GM18909 (cell line): ENCODE data around the gene PLEKHS1.
"Not testable (repeated sequence)": the region's sequence is repeated elsewhere in the genome, so short reads cannot be mapped to it uniquely, and the experiment has no call there.

ENCODE experiments used
- ATAC-seq: cut with Tn5 transposase; IDR thresholded peaks from one replicate; pipeline ENCODE4 v1.9.1; 2021; ENCODE audit warnings: mild to moderate bottlenecking; ENCODE audit not compliant: unreplicated experiment, poor library complexity

The PLEKHS1 gene

DNA sequence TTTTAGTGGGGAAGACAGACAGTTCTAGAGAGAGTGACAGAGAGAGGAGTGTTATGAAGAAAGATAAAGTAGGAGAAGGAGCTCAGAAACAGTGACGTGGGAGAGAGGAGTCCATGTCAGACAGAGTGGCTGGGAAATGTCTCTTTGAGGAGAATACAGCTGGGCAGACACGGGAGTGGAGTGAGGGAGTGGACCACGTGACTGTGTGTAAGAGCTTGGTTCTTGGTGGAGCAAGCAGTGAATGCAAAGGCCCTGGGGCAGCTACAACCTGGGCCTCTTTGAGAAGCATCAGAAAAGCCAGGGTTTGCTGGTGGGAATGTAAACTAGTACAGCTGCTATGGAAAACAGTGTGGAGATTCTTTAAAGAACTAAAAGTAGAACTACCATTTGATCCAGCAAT, 11.9 kb upstream of the PLEKHS1 start:
- ATAC-seq = no peak

DNA sequence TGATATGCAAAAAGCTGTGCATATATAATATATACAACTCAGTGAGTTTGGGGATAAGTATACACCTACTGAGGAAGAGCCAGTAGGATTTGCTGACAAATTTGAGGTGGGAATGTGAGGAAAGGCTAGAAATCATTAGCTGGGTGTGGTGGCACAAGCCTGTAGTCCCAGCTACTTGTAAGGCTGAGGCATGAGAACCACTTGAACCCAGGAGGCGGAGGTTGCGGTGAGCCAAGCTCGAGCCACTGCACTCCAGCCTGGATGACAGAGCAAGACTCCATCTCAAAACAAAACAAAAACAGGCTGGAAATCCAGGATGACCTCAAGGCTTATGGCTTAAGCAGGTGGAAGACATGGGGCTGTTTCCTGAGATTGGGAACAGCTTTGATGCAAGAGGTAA, 10.6 kb upstream of the PLEKHS1 start:
- ATAC-seq = no peak

DNA sequence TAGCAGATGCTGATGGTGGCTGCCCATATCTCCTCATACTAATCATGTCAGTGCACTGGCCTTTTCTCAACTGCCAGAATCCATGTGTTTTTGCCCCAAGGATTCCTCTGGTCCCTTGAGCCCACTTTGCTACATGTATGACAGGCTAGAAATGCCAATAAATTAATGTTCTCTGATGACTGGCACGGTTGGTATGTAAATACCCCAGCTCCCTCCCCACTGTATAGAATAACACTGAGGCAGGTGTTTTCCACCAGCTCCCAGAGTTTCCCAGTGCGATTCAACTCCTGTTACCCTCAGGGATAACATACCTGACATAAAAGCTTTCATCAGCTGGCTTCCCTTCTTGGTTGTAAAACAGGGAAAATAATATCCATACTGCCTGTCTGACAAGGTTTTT, 9.0 kb upstream of the PLEKHS1 start:
- no peak for ATAC-seq

DNA sequence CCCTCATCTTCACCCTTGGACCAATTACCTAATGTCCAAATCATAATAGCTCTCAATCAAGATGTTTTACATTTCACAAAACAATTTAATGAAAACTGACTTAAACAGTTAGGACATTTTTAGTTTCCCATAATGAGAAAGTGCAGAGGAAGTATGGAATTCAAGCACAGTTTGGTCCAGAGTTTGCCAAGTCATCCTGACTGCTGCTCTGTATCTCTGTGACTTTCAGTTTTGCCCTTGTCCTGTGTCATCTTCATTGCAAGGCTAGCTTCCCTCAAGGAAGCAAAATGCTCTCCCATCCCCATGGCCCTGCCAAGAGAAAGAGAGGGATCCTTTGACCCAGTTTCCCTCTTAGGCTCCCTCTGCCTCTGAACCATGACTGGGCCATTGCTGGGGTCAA, 7.9 kb upstream of the PLEKHS1 start:
- ATAC-seq = no peak

DNA sequence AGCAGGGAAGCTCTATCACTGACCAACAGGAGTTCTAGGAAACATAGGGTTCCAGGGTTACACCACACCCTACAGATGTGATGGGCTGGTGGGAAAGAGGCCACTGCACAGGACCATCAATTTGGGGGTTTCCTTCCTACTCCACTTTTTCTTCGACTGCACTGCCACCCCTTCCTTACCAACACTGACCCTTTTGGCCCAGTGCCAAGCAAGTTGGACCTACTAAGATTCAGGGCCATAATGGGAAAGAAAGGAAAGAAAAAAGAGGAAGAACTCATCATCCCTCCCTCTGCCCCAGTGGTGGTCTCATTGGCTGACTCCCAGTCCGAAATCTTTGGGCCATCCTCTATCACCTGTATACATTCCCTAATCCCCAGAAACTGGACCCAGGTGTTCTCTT, 6.1 kb upstream of the PLEKHS1 start:
- no peak for ATAC-seq

GRCh38 chr10:113746217-113746957, 5.1 kb upstream of the PLEKHS1 start:
- ATAC-seq = no peak

DNA sequence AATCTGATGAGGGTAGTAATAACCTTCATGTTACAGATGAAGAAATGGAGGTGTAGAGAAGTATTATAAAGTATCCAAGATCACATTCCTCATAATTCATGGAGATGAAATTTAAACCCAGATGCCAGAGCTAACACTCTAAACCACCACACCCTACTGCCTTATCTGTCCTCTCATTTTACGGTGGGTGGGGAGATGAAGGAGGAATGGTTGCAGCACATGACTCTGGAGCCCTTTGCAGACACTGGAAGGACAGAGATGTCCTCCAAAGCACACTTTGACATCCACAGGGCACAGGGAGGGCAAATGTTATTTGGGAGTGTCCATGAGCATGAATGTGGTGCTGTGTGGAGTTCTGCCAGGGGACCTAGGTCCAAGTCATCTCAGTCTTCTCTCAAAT, 1.1 kb downstream of the PLEKHS1 start:
- ATAC-seq = no peak

DNA sequence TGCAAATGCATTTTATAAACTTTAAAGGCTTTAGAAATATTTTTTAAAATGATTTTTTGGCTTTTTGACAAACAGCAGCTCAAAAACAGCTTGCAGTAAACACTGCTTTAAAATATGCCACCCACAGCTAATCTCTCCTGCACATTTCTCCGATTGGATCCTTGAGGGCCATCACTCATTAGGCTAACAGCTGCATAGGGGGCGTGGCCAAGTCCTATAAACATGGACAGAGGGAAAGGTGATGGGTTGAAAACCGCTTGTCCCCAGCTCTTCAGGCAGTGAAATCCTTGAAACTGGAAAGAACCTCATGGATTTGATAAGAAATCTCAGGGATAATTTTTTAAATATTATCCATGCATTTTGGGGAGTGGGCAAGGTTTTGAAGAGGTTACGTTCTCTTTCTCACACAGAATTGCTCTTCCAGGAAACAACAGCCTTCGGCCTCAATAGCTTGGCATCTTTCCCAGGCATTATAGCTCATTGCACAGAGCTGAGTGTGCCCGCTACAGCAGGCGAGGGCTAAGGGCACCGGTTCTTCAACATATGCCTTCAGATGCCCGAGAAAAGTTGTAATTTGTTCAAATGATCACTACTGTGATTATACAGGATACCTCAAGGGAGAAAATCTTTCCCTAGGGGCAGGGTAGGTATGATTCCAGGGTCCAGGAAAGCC, 1.7 kb downstream of the PLEKHS1 start:
- ATAC-seq = no peak

GRCh38 chr10:113754125-113754524, 2.6 kb downstream of the PLEKHS1 start:
- no peak for ATAC-seq

DNA sequence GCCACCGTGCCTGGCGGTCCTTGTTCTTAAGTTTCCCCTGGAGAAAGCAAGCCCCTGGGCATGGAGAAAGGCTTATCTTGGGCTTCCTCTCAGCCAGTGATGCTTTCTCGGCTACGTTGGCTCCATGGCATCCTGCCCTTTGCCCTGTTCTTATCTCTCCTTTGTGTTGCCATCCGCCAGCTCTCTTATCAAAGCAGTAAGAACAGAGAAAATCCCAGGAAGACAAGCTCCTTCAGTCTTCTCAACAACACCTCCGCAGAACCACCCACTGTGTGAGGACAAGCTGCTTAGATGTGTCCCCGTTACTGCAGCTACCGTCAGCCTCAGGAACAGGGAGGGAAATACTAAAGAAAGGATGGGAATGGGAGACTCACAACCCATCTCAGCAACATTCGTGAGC, 3.3 kb downstream of the PLEKHS1 start:
- ATAC-seq = no peak

- no peak for ATAC-seq
Measured at GRCh38 chr10:113756940-113757543, 5.6 kb downstream of the PLEKHS1 start.

DNA sequence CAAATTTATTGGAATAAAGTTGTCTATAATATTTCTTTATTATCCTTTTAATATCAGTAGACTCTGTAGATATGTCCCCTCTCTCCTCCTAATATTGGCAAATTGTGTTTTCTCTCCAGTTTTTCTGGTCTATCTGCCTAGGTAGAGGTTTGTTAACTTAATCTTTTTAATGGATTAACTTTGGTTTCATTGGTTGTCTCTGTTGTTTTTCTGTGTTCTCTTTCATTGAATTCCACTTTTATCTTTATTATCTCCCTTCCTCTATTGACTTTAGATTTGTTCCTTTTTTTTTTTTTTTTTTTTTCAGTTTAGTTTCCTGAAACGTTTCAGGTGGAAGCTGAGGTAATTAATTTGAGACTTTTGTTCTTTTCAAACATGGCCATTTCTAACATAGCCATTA, 10.6 kb downstream of the PLEKHS1 start:
- ATAC-seq = no peak

DNA sequence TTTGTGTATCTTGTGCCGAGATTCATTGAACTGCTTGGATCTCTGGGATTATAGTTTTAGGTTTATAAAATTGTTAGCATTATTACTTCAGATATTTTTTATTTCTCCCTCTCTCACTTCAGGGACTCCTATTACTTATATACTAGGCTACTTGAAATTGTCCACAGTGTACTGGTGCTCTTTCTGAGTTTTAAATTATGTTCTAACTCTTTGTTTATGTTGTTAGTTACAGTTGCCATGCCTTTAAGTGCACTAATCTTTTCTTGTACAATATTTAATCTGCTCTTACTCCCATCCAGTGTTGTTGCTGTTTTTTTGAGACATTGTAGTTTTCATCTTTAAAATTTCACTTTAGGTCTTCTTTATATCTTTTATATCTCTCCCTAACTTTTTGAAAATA, 13.1 kb downstream of the PLEKHS1 start:
- no peak for ATAC-seq

- no peak for ATAC-seq
Measured at GRCh38 chr10:113765910-113766309, 14.4 kb downstream of the PLEKHS1 start.

- ATAC-seq = no peak
Measured at GRCh38 chr10:113767222-113767621, 15.7 kb downstream of the PLEKHS1 start.

GRCh38 chr10:113770346-113770745, 18.9 kb downstream of the PLEKHS1 start:
- no peak for ATAC-seq

DNA sequence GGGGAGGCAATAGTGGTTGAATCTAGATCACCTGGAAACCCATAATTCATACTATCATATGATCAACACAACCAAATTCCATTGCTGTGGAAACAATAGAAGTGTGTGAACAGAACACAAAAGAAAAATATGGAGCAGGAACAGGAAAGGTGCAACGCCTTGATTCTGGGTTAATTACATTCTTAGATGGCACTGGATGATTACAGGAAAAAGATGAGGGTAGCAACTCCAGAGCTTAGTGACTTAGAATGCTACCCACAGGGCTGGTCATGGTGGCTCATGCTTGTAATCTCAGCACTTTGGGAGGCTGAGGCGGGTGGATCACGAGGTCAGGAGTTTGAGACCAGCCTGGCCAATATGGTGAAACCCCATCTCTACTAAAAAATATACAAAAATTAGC, 19.6 kb downstream of the PLEKHS1 start:
- not testable (repeated sequence) for ATAC-seq

GRCh38 chr10:113775686-113776294, 24.3 kb downstream of the PLEKHS1 start:
- no peak for ATAC-seq

- ATAC-seq = no peak
Measured at GRCh38 chr10:113776553-113776952, 25.1 kb downstream of the PLEKHS1 start.

- ATAC-seq = no peak
Measured at GRCh38 chr10:113780681-113781250, 29.3 kb downstream of the PLEKHS1 start.

DNA sequence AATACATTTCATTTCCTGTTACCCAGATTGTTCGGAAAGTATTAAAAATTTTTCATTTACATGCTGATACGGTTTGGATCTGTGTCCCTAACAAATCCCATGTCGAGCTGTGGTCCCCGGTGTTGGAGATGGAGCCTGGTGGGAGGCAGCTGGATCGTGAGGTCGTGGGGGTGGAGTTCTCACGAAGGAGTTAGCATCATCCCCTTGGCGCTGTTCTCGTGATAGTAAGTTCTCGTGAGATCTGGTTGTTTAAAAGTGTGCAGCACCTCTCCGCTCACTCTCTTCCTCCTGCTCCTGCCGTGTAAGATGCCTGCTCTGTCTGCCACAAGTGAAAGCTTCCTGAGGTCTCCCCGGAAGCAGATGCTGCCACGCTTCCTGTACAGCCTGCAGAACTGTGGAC, 30.9 kb downstream of the PLEKHS1 start:
- no peak for ATAC-seq
